SK-N-MC (cell line): ENCODE results near the gene PBX1.

Experiments used
- DNase-seq: peaks from one replicate; pipeline ENCODE4 v3.0.0-alpha.2; 2011; ENCODE audit warnings: low read depth, low spot score
- H3K27ac ChIP-seq: fragments of 200-600 bp; sonication (generic); 2 replicates; pipeline ENCODE4 v1.5.1; 2016; ENCODE audit warnings: mixed run types
- H3K36me3 ChIP-seq: fragments of 200-600 bp; sonication (generic); 2 replicates; pipeline ENCODE4 v1.6.1; 2017; ENCODE audit warnings: antibody characterized with exemption, low read length, mixed read lengths; ENCODE audit not compliant: insufficient read depth
- H3K4me3 ChIP-seq: fragments of 200-600 bp; sonication (generic); 2 replicates; pipeline ENCODE4 v1.5.1; 2016
- H3K9ac ChIP-seq: fragments of 200-600 bp; sonication (generic); 2 replicates; pipeline ENCODE4 v1.8.0; 2017; ENCODE audit warnings: mixed run types, mixed read lengths; ENCODE audit not compliant: insufficient read length
- H3K9me3 ChIP-seq: fragments of 200-600 bp; sonication (generic); 2 replicates; pipeline ENCODE4 v1.6.1; 2017; ENCODE audit warnings: low read depth, mild to moderate bottlenecking, antibody characterized with exemption, low read length, moderate library complexity, mixed read lengths
- EZH2 ChIP-seq: fragments of 200-600 bp; sonication (generic); IDR thresholded peaks from one replicate; pipeline ENCODE4 v1.6.1; 2017; ENCODE audit warnings: antibody characterized with exemption
- FOXP2 ChIP-seq: optimal IDR thresholded peaks from 2 replicates; pipeline ENCODE3; 2011; ENCODE audit warnings: mild to moderate bottlenecking, moderate library complexity; ENCODE audit not compliant: insufficient read depth; ENCODE audit errors: extremely low read length, control extremely low read depth
- POLR2AphosphoS5 ChIP-seq: IDR thresholded peaks from 2 replicates; pipeline ENCODE4 v1.6.1; 2012; ENCODE audit warnings: mild to moderate bottlenecking, low read depth, low read length, borderline replicate concordance

The PBX1 gene

DNA sequence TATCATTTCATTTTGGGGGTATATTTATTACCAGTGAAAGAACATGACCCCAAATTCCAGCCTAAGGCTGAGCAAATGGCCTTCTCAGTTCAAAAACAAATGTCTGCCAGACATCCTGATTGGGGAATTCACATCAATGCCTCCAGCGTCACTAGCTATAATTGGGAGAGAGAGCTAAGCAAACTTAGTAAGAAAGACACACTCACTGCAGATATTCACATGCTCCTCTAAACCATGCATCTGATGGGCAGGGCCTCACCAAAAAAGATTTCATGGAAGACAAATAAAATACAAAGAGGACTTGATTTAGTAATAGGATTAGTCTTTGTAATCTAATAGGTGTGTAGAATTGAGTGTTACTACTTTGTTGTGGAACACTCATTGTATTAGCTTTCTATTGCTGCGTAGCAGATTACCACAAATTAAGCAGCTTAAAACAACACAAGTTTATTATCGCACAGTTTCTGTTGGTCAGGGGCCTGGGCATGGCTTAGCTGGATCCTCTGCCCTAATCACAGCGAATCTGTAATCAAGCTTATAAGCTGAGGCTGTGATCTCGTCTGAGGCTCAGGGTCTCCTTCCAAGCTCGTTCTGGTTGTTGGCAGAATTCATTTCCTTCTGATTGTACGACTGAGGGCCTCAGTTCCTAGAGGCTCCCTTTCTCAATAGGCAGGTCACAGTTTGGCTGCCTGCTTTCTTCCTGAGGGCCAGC, 243.0 kb downstream of the PBX1 start:
- no peak for DNase-seq
- no peak overlapping the region for H3K27ac ChIP-seq
- peaks cover 21% of the 10 kb centered on the region for H3K36me3 ChIP-seq

DNA sequence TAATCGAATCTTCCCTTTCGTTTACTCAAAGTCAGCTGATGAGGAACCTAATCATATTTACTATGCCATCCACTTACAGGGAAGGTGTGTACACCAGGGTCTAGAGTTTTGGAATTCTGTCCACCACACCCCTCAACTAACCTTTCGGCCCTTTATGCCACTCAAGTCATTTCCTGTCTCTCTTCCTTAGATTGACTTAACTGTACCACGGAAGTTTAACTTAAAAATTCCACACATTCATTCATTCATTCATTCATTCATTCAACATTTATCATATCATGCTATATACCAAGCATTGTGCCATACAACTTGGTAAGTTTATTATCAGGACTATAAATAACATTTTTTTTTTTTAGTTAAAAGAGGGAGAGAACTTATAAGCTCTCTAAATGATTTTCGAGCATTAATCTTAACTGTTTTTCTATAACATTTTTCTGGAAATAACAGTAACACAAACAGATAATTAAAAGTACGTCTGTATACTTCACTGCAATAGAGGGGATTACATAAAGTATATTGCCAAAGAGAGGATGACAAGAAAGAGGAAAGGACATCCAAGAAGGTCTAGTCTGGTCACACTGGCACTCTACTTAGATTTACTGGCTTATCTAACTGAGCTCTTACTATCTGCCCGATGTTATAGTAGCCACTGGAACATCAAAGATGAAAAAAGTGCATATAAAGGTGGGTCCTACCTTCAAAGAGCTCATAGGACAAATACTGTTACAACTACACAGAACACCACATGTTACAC, 243.7 kb downstream of the PBX1 start:
- Histone ChIP-seq H3K4me3 (no peak overlapping the region), H3K36me3 (peaks cover 27% of the 10 kb centered on the region), H3K9ac (no peak overlapping the region), H3K27ac (no peak overlapping the region), H3K9me3 (no peaks in the 10 kb centered on the region)
- DNase-seq, result no peak
- TF ChIP-seq FOXP2, result no peak
- TF ChIP-seq EZH2, result no peak
- TF ChIP-seq POLR2AphosphoS5, result no peak

More for the DNA sequence above, 243.0 kb downstream of the PBX1 start:
- H3K9me3 ChIP-seq, result no peaks in the 10 kb centered on the region
- no peak overlapping the region for H3K4me3 ChIP-seq
- no peak for TF ChIP-seq EZH2
- TF ChIP-seq FOXP2, result no peak
- no peak for TF ChIP-seq POLR2AphosphoS5
- no peak overlapping the region for H3K9ac ChIP-seq

DNA sequence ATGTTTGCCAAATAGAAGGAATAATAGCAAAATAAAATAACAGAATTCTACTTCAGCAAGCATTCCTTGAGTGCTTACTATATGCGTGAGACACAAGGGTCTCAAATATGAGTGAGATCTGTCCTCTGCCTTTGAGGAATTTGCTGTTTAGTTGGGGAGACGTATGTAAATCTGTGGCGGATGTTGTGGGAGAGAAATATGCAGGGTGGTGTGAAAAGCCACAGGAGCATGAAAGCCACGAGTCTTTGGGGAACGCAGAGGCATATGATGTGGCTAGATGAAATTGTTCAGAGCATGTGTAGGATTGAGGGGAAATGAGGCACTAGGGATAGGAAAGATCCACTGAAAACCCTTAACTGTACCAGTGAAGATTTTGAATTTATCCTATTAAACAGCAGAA, 244.4 kb downstream of the PBX1 start:
- Histone ChIP-seq H3K4me3 (no peak overlapping the region), H3K27ac (no peak overlapping the region), H3K9me3 (no peaks in the 10 kb centered on the region), H3K9ac (no peak overlapping the region), H3K36me3 (peaks cover 34% of the 10 kb centered on the region)
- TF ChIP-seq FOXP2 (no peak), EZH2 (no peak)
- DNase-seq, result no peak

DNA sequence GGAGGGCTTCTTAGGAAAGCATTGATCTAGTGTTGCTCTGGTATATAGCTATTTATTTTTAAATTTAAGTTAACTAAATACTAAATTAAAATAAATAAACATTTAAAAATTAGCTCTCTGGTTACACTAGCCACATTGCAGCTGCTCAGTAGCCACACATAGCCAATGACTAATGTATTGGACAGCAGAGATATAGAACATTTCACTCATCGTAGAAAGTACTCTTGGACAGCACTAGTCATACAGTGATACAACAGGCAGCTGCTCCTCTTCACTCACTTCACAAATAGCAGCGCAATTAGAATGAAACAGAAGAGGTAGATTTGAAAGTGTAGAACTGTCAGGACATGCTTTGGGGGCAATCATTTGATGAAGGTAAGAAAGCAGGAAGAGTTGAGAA, 245.4 kb downstream of the PBX1 start:
- no peak overlapping the region for H3K4me3 ChIP-seq
- H3K27ac ChIP-seq, result no peak overlapping the region
- DNase-seq, result no peak
- H3K9ac ChIP-seq, result no peak overlapping the region
- peaks cover 38% of the 10 kb centered on the region for H3K36me3 ChIP-seq
- TF ChIP-seq POLR2AphosphoS5 (no peak), FOXP2 (no peak), EZH2 (no peak)
- H3K9me3 ChIP-seq, result no peaks in the 10 kb centered on the region

DNA sequence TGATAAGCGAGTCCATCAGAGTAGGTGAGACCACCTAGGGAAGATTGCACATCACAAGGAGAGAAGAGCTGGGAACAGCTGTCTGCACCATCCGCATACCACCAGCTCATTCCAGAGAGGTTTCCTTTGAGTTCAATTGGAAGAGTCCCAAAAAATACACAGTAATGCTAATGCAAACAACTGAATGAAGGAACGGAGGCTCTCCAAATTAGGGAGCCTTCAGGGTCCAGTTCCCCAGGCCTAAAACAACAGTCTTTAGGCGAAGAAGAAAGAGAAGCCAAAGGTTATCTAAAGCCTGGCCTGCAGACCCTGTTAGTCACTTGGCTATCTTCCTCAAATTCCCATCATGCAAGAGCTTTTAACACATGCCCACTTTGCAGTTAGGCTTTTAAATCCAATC, 246.4 kb downstream of the PBX1 start:
- no peak overlapping the region for H3K27ac ChIP-seq
- TF ChIP-seq FOXP2 (no peak), POLR2AphosphoS5 (no peak), EZH2 (no peak)

DNA sequence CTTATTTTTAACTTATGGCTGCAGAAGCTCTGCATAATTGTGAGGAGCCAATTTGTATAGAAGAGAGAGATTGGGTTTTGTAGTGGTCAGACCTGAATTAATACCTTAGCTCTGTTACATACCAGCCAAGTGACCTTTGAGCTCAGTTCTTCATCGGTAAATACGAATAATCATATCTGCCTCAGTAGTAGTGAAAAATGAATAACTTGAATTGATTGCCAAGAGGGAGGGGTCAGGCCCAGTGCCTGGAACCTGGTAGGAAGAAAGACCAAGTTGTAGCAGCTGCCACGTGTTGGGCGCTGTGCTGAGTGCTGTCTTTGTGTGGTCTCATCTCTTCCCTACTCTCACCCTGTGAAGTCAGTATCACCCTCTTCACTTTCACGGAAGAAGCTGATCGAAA, 247.5 kb downstream of the PBX1 start:
- Histone ChIP-seq H3K9me3 (no peaks in the 10 kb centered on the region), H3K36me3 (peaks cover 23% of the 10 kb centered on the region), H3K27ac (no peak overlapping the region), H3K4me3 (no peak overlapping the region), H3K9ac (no peak overlapping the region)
- DNase-seq, result no peak
- TF ChIP-seq POLR2AphosphoS5, result no peak
- no peak for TF ChIP-seq FOXP2
- TF ChIP-seq EZH2, result no peak

More for the DNA sequence above, 246.4 kb downstream of the PBX1 start:
- H3K36me3 ChIP-seq, result peaks cover 29% of the 10 kb centered on the region
- no peak for DNase-seq
- no peak overlapping the region for H3K4me3 ChIP-seq
- no peaks in the 10 kb centered on the region for H3K9me3 ChIP-seq
- no peak overlapping the region for H3K9ac ChIP-seq

DNA sequence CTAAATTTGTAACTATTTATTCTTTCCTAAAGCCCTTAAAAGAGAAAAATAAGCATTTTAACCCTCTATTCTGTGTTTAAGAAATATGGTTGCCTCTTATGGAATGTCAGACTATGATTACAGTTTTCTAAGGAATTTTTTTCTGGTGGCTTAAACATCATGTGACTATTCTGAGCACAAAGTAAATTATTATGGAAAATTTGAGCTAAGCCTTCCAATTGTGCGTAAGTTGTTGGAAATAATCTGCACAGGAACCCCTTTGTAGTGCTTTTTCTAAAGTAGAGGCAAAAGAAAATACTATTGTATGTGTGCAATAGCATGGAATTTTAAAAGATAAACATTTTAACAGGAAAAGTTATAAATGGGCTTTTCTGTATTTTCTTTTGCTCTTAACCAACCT, 254.8 kb downstream of the PBX1 start:
- TF ChIP-seq EZH2 (no peak), FOXP2 (no peak), POLR2AphosphoS5 (no peak)
- DNase-seq, result no peak
- Histone ChIP-seq H3K9me3 (no peaks in the 10 kb centered on the region), H3K36me3 (peaks cover 12% of the 10 kb centered on the region), H3K9ac (no peak overlapping the region), H3K27ac (0 out of 2 replicates have a peak overlapping the region, but pooled peaks have one; percentile 35), H3K4me3 (no peak overlapping the region)

DNA sequence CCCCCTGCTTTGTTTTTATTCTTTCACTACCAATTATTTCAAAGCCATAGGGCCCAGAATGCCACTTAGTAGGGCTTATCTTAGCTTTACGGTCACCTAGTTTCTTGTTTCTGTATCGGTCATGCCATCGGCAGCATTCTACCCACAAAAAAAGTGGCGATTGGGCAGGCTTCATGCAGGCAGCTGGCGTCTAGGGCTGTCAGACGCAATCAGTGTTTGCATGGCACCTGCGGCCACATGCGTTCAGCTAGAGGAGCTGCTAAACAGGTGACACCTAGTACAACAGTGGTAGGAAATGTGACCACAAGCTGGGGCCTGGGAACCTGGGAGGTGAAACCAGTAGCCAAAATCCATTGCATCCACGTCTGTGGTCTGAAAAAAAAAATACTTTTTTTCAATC, 262.7 kb downstream of the PBX1 start:
- no peaks in the 10 kb centered on the region for H3K9me3 ChIP-seq
- DNase-seq, result no peak
- H3K9ac ChIP-seq, result no peak overlapping the region
- TF ChIP-seq POLR2AphosphoS5 (no peak), FOXP2 (no peak), EZH2 (no peak)
- H3K4me3 ChIP-seq, result no peak overlapping the region
- H3K27ac ChIP-seq, result no peak overlapping the region
- H3K36me3 ChIP-seq, result peaks cover 24% of the 10 kb centered on the region; the same call in 1 of the 2 replicates
